SK-N-SH (cell line): ENCODE measurements around the gene RORB.

Experiments used
- CHD2 ChIP-seq: fragments of 150-350 bp; IDR thresholded peaks from 2 replicates; pipeline ENCODE4 v1.6.1; 2018; ENCODE audit warnings: low read length; ENCODE audit not compliant: partially characterized antibody
- CTCF ChIP-seq: fragments of 200-600 bp; sonication (generic); IDR thresholded peaks from 2 replicates; pipeline ENCODE4 v1.6.1; 2017; ENCODE audit warnings: antibody characterized with exemption, mild to moderate bottlenecking, moderate library complexity
- GATA2 ChIP-seq: sonication (generic); formaldehyde crosslinking; IDR thresholded peaks from 2 replicates; pipeline ENCODE4 v1.5.0; 2020; ENCODE audit warnings: mild to moderate bottlenecking, missing genetic modification reagents
- MAX ChIP-seq: IDR thresholded peaks from 2 replicates; pipeline ENCODE4 v1.4.0; 2012; ENCODE audit warnings: low read depth
- RAD21 ChIP-seq: IDR thresholded peaks from 2 replicates; pipeline ENCODE4 v1.6.1; 2012; ENCODE audit warnings: mild to moderate bottlenecking, low read length
- REST ChIP-seq: IDR thresholded peaks from 2 replicates; pipeline ENCODE4 v1.6.1; 2012; ENCODE audit warnings: mild to moderate bottlenecking, low read depth, low read length, moderate library complexity
- RFX5 ChIP-seq: IDR thresholded peaks from 2 replicates; pipeline ENCODE4 v1.6.1; 2012; ENCODE audit warnings: mild to moderate bottlenecking, improper control_type of control experiment, low read length
- SIN3A ChIP-seq: IDR thresholded peaks from 2 replicates; pipeline ENCODE4 v1.6.1; 2012; ENCODE audit warnings: low read depth, mild to moderate bottlenecking, low read length, moderate library complexity, borderline replicate concordance
- SMC3 ChIP-seq: IDR thresholded peaks from 2 replicates; pipeline ENCODE4 v1.6.1; 2012; ENCODE audit warnings: low read depth, low read length, improper control_type of control experiment

GRCh38 chr9:74555565-74555964 lies 58.4 kb downstream of the RORB start:
- TF ChIP-seq SMC3 (no peak), CTCF (no peak), RFX5 (no peak), REST (no peak), SIN3A (no peak), CHD2 (no peak), MAX (no peak), RAD21 (no peak), GATA2 (CRISPR knock-in tag) (no peak)
